Thyroid gland (tissue), 4 donors: ENCODE measurements around the gene PDIA4. TPM values are rescaled to one million over a fixed set of nuclear protein-coding genes. Genes with fewer than 3 reads are reported as not detected.

Experiments
- DNase-seq, 2 donors: peaks; one replicate each; pipeline ENCODE4 v3.0.0-alpha.2; 2019
- H3K27ac ChIP-seq, 3 donors: fragments of 200-600 bp; sonication (generic); 1 replicate in 2 of 3; 2 replicates in 1 of 3; pipeline ENCODE4 v1.5.1; 2016 to 2019; ENCODE audit warnings: mild to moderate bottlenecking in 1 of 3, moderate library complexity in 1 of 3
- H3K27me3 ChIP-seq: fragments of 200-600 bp; sonication (generic); one replicate; pipeline ENCODE4 v1.5.1; 2019
- H3K36me3 ChIP-seq, 2 donors: fragments of 200-600 bp; sonication (generic); one replicate each; pipeline ENCODE4 v1.5.1; 2016 to 2019
- H3K4me1 ChIP-seq, 2 donors: fragments of 200-600 bp; sonication (generic); one replicate each; pipeline ENCODE4 v1.5.1; 2017 to 2019
- H3K4me3 ChIP-seq, 3 donors: fragments of 200-600 bp; sonication (generic); replicated peaks in 1 of 3; 1 replicate in 2 of 3; 2 replicates in 1 of 3; pipeline ENCODE4 v1.5.1; 2016; ENCODE audit warnings: mild to moderate bottlenecking in 1 of 3
- H3K9me3 ChIP-seq: fragments of 200-600 bp; sonication (generic); one replicate; pipeline ENCODE4 v1.5.1; 2017
- CTCF ChIP-seq, 6 experiments: fragments of 200-600 bp in 3 of 6; fragments of 450-650 bp in 3 of 6; sonication (generic) in 3 of 6; IDR thresholded peaks; one replicate each; pipeline ENCODE4 v1.5.1; 2016 to 2019; ENCODE audit warnings: antibody characterized with exemption in 6 of 6, mild to moderate bottlenecking in 2 of 6, inconsistent platforms in 1 of 6, moderate library complexity in 1 of 6
- POLR2A ChIP-seq, 2 donors: fragments of 450-650 bp; IDR thresholded peaks; one replicate each; pipeline ENCODE4 v1.6.1; 2017; ENCODE audit warnings: antibody characterized with exemption in 2 of 2, mild to moderate bottlenecking in 2 of 2, moderate library complexity in 1 of 2
- WGBS, 2 donors: methylation state at CpG; one replicate each; pipeline ENCODE4 v1.1.5; 2017; 5-methylcytosine and 5-hydroxymethylcytosine counted together
- intact Hi-C: fragments of 100-400 bp; cut with DNase I; formaldehyde crosslinking; loops from one replicate; pipeline ENCODE4 v1.15.1; 2023
- total RNA-seq, 4 donors: library from RNA; depleted of rRNA; stranded (reverse); fragments of >200 nt; gene quantifications; one replicate each; pipeline ENCODE4 v1.2.3, GENCODE V29; 2016

The PDIA4 gene
- total RNA-seq, 4 donors from 2014 or later = 172 to 749 (median 498) TPM

- TF ChIP-seq POLR2A (IDR thresholded peaks at IDR 0.05) (no peak), CTCF (IDR thresholded peaks at IDR 0.05) (no peak)
- no peak overlapping the region for H3K27ac ChIP-seq
- no peaks in the 10 kb centered on the region for H3K9me3 ChIP-seq
- H3K4me3 ChIP-seq = no peak overlapping the region
- peaks cover 0 to 3% of the 10 kb centered on the region in 2 donors for H3K4me1 ChIP-seq
- no peaks in the 10 kb centered on the region for H3K36me3 ChIP-seq
- WGBS, 2 donors = 93 to 94% methylated on average over 7 to 8 of the region's 8 CpGs
- no peaks in the 10 kb centered on the region for H3K27me3 ChIP-seq
- intact Hi-C loops = no loop called here
- DNase-seq = no peak
Measured at GRCh38 chr7:148993193-148993592, 35.1 kb downstream of the PDIA4 start.

- intact Hi-C loops = no loop called here
- DNase-seq = no peak
- Histone ChIP-seq H3K27me3 (no peaks in the 10 kb centered on the region), H3K36me3 (no peaks in the 10 kb centered on the region), H3K4me1 (peaks cover 0 to 4% of the 10 kb centered on the region in 2 donors), H3K4me3 (no peak overlapping the region), H3K27ac (no peak overlapping the region), H3K9me3 (no peaks in the 10 kb centered on the region)
- 55 to 56% methylated on average over 1 of the region's 1 CpG for WGBS, 2 donors
- no peak for TF ChIP-seq CTCF (IDR thresholded peaks at IDR 0.05)
- no peak for TF ChIP-seq POLR2A (IDR thresholded peaks at IDR 0.05)
Measured at GRCh38 chr7:148991536-148991935, 36.8 kb downstream of the PDIA4 start.

DNA sequence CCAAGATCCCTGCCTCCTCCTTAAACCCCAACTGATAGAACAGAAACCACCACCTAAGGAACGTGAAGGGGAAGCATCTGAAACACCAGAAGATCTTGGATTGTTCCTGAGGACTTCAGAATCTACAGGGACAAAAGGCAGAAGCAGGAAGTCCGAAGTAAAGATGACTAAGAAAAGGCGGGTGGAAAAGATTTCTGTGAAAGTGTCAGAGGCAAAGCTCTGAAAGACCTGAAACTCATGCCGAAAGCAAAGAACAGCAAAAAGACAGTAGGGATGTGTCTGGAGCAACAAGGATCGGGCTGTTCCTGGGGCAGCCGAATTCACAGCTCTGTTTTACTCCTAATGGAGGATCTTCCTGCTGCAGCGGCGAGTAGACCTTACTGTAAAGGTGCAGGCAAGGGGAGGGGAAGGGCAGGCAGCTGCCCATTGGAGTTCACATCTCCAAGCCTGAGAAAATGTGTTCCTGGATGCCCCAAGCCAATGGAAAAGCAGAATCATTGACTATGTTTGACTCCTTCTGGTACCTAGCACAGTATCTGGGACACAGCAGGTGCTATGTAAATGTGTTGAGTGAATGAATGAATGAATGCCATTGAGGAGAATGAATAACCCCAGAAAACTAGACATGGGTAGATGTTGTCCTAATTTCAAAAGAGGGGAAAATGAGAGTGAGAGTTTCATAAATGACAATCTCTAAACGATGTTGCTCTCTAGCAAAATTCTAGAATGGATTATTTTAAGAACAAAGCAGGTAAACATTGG is 40.4 kb downstream of the PDIA4 start:
- Histone ChIP-seq H3K36me3 (no peaks in the 10 kb centered on the region), H3K4me1 (peaks cover 0 to 12% of the 10 kb centered on the region in 2 donors), H3K27ac (peak overlapping the region; percentile 55 to 79 (median 76)), H3K4me3 (peak overlapping the region; percentile 5 to 86 (median 50)), H3K9me3 (no peaks in the 10 kb centered on the region), H3K27me3 (no peaks in the 10 kb centered on the region)
- intact Hi-C loops = no loop called here
- peak in 1 of 2 donors; percentile 14 for DNase-seq
- 6 to 8% methylated on average over 9 of the region's 9 CpGs for WGBS, 2 donors
- TF ChIP-seq CTCF (IDR thresholded peaks at IDR 0.05) (no peak), POLR2A (IDR thresholded peaks at IDR 0.05) (no peak)

- WGBS, 2 donors = 0 to 1% methylated on average over 17 of the region's 17 CpGs
- intact Hi-C loops = no loop called here
- Histone ChIP-seq H3K4me1 (peaks cover 0 to 15% of the 10 kb centered on the region in 2 donors), H3K36me3 (no peaks in the 10 kb centered on the region), H3K27me3 (no peaks in the 10 kb centered on the region), H3K9me3 (no peaks in the 10 kb centered on the region), H3K4me3 (peak overlapping the region; percentile 5 to 86 (median 50)), H3K27ac (peak overlapping the region; percentile 55 to 79 (median 76))
- TF ChIP-seq POLR2A (IDR thresholded peaks at IDR 0.05) = peak in 1 of 2 donors; percentile 45
- no peak for TF ChIP-seq CTCF (IDR thresholded peaks at IDR 0.05)
- DNase-seq = peak; percentile 83 to 84
Measured at GRCh38 chr7:148987010-148987750, 41.1 kb downstream of the PDIA4 start.

GRCh38 chr7:148986742-148987009 is 41.6 kb downstream of the PDIA4 start:
- Histone ChIP-seq H3K27me3 (no peaks in the 10 kb centered on the region), H3K4me1 (peaks cover 0 to 15% of the 10 kb centered on the region in 2 donors), H3K4me3 (no peak overlapping the region), H3K27ac (peak overlapping the region; percentile 55 to 79 (median 76)), H3K36me3 (no peaks in the 10 kb centered on the region), H3K9me3 (no peaks in the 10 kb centered on the region)
- WGBS, 2 donors = 53 to 65% methylated on average over 1 of the region's 1 CpG
- intact Hi-C loops = no loop called here
- DNase-seq = no peak
- no peak for TF ChIP-seq POLR2A (IDR thresholded peaks at IDR 0.05)
- TF ChIP-seq CTCF (IDR thresholded peaks at IDR 0.05) = no peak
